T-helper 22 cell (primary cell): ENCODE measurements around the gene ZNF22.

Experiments
- DNase-seq: peaks from one replicate; pipeline ENCODE4 v3.0.0-alpha.2; 2020; ENCODE audit warnings: low read depth

ZNF22 gene

GRCh38 chr10:44965104-44965503 is 35.6 kb upstream of the ZNF22 start:
- DNase-seq, result no peak

DNA sequence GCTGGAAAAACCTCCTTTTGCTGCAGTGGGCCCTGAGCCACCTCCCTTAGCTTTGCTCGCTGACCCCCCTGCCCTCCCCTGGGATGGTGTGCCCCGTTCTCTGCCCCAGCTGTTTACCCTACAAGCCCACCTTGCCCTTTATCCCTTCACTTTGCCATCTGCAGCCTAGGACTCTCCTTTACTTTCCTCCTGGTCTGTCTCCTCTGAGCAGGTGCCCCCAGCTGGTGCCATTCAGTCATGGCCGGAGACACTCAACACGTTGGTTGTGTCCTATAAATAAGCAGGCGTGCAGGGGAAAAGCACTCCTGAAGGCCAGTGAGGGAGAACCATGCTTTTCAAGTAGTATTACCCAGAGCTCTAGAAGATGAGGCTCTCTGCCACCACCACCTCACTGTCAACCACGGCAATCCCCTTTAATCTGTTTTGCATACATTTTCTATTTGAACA is 35.0 kb upstream of the ZNF22 start:
- DNase-seq, result no peak

- no peak for DNase-seq
These were observed 34.5 kb upstream of the ZNF22 start for GRCh38 chr10:44966129-44966815.

DNA sequence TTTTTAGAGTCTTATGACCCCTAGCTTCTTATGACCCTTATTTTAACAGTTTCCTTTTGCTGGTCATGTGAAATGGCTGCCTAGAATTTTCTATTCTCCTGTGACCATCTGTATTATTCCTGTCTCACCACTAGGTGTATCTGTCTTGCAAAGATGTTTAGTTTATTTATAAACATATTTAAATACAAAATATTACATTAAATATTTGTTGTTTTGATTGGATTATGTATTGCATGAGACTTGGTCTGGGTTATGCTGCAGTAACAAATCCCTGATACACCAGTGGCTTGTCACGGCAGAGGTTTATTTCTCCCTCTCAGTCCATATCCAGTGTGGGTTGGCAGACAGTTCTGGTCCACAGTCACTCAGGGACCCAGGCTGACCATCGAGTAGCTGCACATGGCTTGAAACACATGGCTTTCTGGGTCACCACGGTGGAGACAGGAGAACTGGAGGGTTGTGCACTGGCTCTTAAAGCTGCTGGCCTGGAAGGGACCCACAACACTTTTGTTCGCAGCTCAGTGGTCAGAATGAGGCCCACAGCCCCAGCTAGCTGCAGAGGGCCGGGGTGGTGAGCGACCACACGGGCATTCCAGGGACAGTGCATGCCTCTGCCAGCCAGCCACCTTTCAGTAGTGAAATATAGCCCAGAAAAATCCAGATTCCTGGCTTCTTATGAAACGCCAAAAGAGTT is 33.8 kb upstream of the ZNF22 start:
- no peak for DNase-seq

DNA sequence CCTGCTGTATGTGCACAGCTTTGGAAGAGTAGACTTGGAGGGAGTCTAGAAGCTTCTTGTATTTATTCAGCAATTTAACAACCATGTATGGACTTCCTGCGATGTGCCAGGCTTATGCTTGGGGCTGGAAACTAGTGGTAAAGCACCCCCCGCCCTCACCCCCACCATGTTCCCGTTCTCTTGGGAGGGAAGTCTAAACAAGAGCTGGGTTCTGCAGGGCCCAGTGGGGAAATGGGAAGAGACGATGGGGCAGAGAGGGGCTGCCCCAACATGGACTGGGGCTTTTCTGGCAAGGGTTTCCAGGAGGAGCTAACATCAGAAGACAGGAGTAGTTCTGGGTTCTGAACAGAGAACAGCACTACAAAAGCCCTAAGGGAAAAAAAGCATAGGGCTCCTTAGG is 33.1 kb upstream of the ZNF22 start:
- no peak for DNase-seq

GRCh38 chr10:44968091-44968490 is 32.6 kb upstream of the ZNF22 start:
- DNase-seq, result no peak

DNA sequence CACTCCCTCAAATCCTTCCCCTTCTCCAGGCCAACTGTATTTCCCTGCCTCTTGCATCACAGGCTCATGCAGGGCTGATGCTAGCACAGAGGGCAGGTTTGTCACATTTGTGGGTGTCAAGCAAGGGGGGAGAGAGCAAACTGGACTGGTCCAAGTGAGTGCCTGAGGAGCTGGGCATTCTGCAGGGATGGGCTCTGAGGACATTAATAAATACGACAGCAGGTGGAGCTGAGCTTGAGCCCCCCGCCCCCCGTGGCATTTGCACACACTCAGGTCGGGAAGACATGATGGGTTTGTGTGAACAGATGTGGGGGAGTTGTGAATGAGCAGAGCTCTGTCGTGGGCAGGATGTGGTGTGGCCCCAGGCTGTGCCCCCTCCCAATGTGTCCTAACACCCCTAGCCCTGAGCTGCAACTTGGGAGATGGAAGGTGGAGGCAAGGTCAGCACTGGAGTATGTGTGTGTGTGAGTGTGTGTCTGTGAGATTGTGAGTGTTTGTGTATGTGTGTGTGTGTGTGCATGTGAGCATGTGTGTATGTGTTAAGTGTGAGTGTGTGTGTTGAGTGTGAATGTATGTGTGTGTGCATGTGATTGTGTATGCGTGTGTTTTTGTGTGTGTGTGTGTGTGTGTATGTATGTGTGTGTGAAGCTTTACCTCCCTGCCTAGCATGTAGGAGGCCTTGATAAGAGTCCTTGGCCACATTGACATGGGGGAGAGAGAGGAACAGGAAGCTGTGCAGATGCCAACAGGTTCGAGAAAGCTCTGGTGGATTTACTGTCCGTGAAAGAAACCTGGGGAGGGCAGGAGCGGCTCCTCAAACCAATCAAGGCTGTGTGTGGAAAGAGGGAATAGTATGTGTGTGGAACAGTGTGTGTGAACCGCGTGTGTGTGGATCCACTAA is 32.0 kb upstream of the ZNF22 start:
- no peak for DNase-seq

DNA sequence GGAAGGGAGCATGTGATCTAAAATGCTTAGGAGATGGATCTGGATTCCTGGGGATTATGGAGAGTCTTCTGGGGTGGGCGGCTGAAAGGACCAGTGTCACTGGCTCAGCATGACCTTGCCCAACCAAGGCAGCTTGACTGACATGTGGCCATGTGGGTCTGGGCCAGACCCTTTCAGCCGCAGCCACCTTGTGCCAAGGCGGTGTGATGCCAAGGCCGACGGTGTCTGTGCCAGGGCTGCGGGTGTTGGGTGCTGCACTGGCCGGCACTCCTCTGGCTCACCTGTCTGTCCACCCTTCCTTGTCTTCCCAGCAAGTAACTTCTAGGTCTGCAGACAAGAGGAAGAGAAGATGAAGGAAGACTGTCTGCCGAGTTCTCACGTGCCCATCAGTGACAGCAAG is 30.9 kb upstream of the ZNF22 start:
- no peak for DNase-seq

- no peak for DNase-seq
These were observed 29.8 kb upstream of the ZNF22 start for GRCh38 chr10:44970812-44971395.

DNA sequence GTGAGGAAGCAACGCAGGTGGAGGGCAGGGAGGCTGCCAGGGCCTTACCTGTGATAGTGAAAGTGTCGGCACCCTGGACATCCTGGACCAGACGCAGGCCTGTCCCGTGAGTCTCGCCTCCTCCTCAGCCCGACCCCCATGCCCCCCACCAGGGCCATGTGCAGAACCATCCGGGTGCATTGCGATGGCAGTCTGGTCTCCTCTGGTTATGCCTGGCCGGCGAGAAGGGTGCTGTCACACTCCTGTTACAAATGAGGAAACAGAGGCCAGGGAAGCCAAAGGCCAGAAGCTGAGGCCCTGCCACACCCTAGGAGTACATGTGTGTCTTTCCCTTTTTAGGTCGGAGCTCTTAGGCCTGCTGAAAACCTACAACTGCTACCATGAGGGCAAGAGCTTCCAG is 29.3 kb upstream of the ZNF22 start:
- no peak for DNase-seq

- DNase-seq, result no peak
These were observed 28.6 kb upstream of the ZNF22 start for GRCh38 chr10:44971935-44972757.

- no peak for DNase-seq
These were observed 27.8 kb upstream of the ZNF22 start for GRCh38 chr10:44972874-44973306.

- no peak for DNase-seq
These were observed 27.2 kb upstream of the ZNF22 start for GRCh38 chr10:44973323-44974081.

- no peak for DNase-seq
These were observed 26.6 kb upstream of the ZNF22 start for GRCh38 chr10:44974082-44974627.

DNA sequence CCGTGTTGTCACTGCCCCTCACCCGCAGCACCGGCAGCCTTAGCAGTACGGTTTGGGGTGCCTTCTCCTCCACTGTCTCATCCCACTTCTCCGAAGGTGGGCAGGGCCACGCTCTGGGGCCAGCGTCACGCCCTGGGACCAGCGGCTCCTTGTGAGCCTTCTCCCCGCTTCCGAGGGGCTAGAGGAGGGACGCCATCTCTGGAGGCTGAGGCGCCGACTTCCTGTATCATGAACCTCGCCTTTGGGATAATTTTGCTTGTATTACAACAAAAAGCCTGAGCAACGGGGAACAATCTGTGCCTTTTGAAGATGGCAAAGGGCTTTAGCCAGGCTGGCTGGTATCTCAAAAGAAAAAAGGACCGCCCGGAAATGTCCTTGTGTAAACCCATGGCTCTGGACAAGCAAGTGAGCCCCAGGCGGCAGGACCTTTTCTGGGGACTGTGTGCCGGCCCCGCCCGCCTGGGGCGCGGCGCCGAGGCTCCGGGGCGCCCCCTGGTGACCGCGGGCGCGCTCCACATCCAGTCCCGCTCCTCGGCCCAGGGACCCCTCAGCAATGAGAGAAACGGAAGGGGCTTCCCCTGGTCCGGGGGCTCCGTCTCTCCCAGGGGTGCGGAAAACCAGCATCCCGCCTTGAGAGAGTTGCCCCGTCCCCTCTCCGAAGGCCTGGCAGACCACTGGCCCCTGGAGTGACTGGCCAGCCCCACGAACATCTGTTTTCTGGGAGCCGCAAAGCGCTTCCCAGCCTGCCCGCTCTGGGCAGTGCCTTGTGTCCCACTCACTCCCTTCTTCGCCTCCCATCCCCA is 25.9 kb upstream of the ZNF22 start:
- DNase-seq, result peak; percentile 9

- DNase-seq, result no peak
These were observed 25.0 kb upstream of the ZNF22 start for GRCh38 chr10:44975431-44976331.

GRCh38 chr10:44976352-44977198 is 24.1 kb upstream of the ZNF22 start:
- DNase-seq, result no peak
